GM19324 (cell line): ENCODE results near the gene MSRB1.
A peak's percentile ranks its signal among the peaks of the same experiment; 100 is the strongest.

ENCODE experiments used
- ATAC-seq: cut with Tn5 transposase; IDR thresholded peaks from one replicate; pipeline ENCODE4 v1.9.1; 2021; ENCODE audit warnings: mild to moderate bottlenecking, moderate library complexity; ENCODE audit not compliant: unreplicated experiment, low FRiP score

The MSRB1 gene, protein sequence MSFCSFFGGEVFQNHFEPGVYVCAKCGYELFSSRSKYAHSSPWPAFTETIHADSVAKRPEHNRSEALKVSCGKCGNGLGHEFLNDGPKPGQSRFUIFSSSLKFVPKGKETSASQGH

DNA sequence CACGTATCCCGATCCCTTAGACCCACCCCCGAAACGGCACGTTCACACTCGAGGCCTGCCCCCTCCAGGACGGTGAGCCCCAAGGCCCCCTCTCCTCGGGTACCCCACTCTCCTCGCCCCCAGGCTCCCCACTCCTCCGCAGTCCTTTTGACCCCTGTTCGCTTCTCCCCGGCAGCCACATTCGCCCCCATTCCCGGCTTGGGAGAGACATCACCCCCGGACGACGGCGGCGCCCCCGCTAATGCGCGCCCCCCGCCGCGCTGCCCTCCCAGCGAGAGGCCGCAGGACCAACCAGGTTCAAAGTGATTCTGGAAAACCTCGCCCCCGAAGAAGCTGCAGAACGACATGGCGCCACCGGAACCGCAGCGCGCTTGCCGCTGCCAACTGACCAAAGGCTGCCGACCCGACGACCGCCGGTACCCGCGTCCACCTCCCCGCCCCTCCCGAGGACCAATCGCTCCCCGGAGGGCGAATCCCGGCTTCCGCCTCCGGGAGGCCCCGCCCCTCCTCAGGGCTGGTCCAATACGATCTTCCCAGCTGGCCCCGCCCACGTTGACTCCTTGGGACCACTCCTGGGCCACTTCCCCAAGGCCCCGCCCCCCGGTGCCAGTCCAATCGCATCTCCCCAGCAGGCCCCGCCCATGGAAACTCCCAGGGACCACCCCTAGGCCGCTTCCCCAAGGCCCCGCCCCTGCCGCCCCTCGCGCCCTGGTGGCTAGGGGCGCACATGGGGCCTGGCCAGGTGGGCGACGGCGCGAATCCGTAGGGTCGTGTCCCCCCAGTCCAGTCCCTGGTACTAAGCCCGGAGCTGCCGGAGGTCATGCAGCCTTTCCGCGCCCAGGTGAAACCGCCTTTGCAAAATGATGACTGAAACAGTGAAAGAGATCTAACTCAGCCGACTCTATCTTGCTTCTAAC, at the start of gene MSRB1:
Gene MSRB1, minus strand, starts transcription at position 390 of the 917 bp plus-strand sequence. Its CDS starts 43 bp downstream, at position 347.
- peak; percentile 89 for ATAC-seq

DNA sequence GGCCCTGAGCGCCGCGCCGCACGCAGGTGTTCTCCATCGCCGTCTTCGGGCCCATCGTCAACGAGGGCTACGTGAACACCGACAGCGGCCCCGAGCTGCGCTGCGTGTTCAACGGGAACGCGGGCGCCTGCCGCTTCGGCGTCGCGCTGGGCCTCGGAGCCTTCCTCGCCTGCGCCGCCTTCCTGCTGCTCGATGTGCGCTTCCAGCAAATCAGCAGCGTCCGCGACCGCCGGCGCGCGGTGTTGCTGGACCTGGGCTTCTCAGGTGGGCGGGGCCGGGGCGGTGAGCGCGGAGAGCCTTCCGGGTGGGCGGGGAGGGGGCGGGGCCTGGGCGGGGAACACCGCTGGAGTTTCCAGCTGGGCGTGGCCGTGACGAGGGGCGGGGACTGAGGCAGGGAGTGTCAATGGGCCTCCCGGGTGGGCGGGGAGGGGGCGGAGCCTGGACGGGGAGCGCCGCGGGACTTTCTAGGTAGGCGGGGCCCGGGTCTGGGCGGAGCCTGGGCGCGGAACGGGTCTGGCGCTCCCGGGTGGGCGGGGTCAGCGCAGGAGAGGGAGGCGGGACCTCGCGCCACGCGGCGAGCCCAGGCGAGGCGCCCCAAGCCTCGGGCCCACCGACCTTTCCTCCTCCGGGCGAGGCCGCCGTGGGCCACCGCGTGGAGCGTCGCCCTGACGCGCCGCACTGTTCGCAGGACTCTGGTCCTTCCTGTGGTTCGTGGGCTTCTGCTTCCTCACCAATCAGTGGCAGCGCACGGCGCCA, 49.1 kb upstream of the MSRB1 start:
- peak; percentile 41 for ATAC-seq

DNA sequence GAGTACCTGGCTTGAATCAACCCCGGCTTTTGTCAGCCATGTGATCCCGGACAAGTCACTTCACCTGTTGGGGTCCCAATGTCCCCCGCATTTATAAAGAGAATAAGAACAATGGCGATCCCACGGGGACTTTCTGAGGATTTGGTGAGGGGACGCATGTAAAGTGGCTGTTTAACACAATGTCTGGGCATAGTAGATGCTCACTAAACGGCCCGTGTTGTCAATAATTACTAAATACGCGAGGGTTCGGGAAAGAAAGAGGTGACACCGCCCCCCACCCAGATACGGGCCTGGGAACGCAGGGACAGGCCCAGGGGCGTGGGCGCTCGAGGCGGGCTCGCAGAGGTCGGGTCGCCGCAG, 48.6 kb upstream of the MSRB1 start:
- no peak for ATAC-seq

DNA sequence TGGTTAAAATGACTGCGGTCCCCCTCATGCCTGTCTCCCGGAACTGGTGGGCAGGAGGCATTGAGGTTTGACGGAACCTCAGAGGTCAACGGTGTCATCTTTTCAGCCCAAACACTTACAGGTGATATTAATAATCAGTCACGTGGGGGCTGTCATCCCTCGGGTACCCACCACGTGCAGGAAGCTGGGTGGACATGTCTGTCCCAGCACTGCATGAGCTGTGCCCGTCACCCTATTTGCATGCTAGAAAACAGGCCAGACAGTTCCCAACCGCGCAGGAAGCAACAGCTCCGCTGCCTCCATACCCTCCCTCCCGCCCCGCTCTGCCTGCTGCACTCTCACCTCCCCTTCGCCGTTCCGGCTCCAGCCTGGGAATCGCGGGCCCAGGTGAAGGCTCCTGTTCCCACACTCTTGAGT, 48.1 kb upstream of the MSRB1 start:
- peak; percentile 38 for ATAC-seq

DNA sequence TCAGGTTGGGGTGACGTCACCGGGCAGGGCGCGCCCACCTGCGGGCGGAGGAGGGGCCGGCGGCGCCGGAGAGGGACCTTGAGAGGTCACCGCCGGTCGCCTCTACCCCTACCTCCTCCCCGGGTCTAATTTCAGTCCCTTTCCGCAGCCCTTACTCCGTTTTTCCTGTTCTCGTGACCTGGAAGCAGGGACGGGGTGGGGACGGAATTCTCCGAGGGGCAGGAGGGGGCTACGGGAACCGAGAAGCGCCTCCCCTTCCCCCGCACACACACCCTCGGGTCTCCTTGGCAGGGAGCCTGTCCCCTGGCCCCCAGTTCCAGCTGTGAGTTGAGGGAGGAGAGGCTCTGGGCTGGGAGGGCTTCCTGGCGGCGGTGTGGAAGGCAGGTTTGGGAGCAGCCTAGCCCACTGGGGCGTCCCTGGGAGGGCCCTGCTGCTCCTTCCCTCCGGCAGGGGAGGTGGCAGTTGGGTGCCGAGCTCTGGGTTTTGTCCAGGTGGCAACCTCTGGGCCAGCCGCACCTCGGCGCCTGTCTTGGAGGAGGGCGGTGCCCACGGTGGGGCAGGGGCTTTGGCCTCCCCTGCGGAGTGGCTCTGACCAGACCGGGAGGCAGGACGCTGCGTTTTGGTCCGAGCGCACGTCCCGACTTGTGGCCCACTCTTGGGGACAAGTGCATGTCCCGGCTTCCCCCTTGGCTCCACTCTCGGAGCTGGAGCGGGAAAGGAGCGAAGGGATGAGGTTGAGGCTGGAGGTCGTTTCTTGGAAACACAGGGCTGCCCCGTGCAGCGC, 47.5 kb upstream of the MSRB1 start:
- peak; percentile 3 for ATAC-seq

DNA sequence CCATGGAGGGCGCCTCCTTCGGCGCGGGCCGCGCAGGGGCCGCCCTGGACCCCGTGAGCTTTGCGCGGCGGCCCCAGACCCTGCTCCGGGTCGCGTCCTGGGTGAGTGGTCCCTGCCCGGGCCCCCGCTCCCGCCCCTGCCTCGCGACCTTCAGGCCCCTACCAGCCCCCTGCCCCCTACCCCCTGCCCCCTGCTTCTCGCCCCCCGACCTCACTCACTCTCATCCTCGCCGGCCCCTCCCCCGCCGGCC, 47.0 kb upstream of the MSRB1 start:
- no peak for ATAC-seq

DNA sequence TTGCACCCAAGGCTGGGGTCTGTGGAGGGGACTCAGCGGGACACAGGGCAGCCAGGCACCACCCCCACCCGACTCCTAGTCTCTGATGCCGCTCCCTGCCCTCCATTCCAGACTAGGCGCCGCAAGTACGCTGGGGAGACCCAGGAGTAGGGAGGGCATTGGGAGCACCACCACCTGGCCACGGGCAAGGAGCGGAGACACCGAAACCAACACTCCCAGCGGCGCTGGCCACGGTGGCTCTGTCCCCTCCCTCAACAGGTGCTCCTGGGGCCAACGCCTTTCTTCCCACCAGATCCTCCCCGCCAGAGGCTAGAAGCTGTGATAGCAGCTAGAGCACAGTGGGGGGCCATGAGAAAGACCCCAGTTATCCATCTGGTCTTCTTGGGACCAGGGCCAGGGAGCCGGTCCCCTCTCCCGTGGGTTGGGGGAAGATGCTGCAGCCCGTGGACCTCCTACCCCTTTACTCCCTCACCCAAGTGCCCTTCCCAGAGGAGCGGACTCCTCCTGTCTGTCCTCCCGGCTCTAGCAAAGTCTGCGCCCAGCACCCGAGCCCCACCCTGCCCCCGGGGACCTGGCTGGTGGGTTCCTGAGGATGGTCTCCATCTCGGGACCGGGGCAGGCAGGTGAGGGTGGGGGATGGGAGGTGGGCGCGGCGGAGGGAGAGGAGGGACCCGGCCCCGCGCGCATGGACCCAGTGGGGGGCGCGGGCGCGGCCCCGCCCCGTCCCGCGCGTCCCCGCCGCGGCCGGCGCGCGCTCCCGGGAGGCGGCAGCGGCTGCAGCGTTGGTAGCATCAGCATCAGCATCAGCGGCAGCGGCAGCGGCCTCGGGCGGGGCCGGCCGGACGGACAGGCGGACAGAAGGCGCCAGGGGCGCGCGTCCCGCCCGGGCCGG, 46.5 kb upstream of the MSRB1 start, which contains the start of gene SYNGR3:
Gene SYNGR3, plus strand, starts transcription at position 762 of the 892 bp plus-strand sequence. CDS start 133 bp downstream, outside the sequence.
- no peak for ATAC-seq

DNA sequence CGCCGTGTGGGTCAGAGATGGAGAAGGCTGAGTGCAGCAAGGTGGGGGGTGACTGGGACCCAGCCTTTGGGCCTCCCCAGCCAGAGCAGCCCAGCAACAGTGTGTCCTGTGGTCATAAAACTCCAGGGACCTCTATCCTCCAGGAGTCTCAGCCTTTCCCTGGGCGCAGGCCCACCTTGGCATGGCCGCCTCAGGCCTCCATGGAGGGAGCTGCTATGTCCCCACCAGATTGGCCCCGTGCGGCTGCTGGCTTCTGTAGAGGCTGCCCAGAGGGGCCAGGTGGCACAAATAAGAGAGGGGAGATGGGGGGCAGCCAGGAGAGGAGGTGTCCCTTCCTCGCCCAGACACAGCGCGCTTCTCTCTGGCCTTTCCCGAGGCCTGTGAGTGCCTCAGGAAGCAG, 44.2 kb upstream of the MSRB1 start:
- no peak for ATAC-seq

DNA sequence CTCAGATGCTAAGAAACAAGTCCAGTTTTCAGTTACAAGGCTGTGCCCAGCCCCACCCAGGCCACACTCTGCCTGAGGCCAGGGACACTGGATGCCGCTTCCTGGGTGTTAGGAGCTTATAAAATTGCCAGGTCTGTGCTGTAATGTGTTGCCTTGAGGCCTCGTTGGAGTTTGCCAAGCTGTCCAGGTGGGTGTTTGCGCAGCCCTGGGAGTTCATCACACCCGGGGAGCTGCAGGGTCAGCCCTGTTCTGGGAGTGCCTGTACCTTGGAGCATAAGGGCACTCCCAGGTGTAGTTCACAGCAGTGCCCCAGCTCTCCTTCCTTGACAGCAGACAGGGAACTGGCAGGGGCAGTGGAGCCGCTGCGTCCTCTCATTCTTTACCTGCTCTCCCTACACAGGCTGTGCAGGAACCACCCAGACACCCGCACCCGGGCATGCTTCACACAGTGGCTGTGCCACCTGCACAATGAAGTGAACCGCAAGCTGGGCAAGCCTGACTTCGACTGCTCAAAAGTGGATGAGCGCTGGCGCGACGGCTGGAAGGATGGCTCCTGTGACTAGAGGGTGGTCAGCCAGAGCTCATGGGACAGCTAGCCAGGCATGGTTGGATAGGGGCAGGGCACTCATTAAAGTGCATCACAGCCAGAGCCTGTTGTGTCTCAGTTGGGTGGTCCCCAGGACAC, 42.6 kb upstream of the MSRB1 start:
- no peak for ATAC-seq

DNA sequence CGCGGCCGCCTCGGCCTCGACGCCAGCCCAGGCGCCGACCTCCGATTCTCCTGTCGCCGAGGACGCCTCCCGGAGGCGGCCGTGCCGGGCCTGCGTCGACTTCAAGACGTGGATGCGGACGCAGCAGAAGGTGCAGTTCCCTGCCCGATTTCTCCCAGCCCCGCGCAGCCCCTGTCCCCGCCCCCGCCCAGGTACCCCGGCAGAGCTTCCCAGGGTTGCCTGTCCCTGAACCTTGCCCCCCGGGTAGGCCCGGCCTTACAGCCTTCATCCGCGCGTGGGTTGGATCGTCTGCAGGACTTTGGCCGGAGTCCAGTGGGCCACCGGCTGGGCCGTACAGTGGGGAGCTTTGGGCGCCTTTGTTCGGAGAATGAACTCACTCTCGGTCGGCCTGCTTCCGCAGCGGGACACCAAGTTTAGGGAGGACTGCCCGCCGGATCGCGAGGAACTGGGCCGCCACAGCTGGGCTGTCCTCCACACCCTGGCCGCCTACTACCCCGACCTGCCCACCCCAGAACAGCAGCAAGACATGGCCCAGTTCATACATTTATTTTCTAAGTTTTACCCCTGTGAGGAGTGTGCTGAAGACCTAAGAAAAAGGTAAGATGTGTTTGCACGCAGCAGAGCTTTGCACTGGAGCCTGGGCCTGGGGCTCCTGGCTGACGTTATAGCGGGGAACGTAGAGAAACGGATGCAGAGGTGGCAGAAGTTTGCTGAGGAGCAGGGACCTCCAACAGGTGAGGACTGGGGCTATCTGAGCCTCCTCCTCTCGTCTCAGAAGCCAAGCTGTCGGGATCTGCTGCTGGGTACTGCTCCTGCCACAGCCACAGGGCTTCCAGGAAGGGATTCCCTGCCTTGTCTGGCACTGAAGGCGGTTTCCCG, 41.6 kb upstream of the MSRB1 start:
- ATAC-seq: peak; percentile 11

DNA sequence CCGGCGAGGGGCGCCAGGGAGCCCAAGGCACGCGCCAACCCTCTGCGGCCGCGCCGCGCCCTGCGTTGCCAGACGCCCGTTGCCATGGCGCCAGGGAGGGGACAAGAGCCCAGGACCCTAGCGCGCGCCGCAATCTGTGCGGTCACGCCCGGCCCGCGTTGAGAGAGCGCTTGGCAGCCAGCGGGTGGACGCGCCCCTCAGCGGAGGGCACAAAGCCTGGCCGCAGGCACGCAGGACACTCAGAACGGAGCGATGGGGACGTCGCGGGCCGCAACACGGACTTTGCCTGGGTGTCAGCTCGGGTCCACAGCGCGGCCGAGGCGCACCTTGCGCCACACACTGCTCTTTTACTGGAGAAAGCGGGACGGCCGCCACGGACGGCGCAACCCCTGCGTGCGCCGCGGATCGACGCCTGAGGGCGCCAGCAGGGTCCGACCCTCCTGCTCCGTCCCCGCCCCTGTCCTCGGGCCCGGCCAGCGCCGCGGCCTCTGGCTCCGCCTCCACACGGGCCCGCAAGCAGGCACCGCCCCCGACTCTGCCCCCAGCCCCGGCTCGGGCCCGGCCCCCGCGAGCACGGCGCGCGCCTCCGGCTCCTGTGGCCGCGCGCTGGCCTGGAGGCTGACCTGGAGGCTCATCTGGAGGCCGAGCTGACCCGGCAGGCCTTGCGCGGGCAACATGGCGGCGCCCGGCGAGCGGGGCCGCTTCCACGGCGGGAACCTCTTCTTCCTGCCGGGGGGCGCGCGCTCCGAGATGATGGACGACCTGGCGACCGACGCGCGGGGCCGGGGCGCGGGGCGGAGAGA, 40.7 kb upstream of the MSRB1 start, which contains the start of gene GFER:
Gene GFER, plus strand, starts transcription at position 650 of the 803 bp plus-strand sequence. Its CDS starts 26 bp downstream, at position 676.
- ATAC-seq: peak; percentile 86

DNA sequence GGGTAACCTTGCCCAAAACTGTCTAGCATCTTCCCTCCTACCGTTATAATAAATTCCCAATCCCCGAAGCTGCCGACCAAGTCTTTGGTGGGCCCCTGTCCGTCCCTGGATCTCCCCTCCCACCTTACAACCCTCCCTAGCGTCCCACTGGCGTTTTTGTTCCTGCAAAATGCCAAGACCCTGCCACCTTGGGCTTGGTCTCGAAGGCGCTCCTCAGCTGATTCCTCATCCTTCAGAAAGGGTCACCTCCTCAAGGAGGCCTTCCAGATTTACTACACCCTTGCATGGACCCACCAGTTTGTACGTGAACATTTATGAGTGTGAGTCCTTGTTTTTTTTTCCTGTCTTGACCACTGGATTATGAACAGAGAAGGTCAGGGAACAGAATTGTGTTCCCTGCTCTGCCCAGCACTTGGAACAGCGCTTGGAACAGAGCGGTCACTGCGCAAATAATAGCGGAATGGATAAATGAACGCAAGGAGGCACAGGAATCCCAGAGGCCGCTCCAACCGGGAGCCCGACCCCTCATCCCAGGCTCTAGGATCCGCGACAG, 40.1 kb upstream of the MSRB1 start:
- no peak for ATAC-seq

DNA sequence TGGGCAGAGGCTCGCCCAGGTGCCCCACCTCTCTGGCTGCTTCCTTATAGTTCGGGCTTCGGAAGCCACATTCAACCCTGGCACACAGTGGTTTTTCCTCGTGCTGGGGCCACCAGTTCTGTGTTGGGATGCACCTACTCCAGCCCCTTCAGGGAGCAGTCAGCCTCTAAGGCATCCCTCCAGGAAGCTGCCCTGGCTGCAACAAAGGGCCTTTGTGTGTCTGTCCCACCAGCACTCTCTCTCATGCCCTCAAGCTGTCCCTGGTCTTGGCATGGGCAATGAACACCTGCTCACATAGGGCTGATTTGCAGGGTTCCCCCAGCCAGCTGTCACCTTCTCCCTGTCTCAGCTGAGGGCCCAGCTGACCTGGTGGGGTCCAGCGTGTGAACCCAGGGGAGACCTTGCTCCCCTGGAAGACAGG, 39.0 kb upstream of the MSRB1 start:
- no peak for ATAC-seq

DNA sequence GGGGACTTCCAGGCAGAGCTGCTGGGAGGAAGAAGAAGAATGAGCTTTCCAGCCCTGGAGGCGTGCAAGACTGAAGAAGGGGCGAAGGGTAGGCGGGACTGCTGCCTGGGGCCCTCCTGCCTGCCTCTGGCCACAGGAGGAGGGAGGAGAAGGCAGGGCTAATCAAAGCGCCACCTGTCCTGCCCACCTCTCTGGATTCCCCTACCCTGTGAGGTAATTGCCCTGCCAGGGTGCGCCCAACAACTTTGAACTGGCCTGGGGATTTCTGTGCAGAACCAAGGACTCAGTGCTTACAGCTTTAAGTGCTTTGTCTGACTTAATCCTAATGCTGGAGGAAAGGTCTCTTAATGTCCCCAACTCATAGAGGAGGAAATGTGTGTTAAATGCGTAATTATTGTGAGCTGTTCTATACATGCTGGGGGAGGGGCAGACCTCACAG, 38.4 kb upstream of the MSRB1 start, which contains the start of gene NOXO1:
Gene NOXO1, minus strand, starts transcription at position 72 of the 439 bp plus-strand sequence. CDS start 290 bp downstream, outside the sequence.
- no peak for ATAC-seq

DNA sequence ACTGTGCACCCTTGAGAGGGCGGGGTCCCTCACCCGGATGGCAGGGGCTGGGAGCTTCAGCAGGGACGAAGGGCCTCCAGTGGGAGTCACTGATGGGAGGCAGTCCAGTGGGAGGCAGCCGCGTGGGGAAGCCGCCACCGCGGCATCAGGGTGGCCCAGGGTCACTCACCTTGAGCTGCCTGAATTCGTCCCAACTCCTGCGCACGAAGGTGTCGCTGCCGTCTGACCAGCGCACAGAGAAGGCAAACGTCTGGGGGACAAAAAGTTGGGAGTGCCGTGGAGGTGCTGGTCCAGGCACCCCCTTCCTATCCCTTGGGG, 37.7 kb upstream of the MSRB1 start:
- no peak for ATAC-seq

DNA sequence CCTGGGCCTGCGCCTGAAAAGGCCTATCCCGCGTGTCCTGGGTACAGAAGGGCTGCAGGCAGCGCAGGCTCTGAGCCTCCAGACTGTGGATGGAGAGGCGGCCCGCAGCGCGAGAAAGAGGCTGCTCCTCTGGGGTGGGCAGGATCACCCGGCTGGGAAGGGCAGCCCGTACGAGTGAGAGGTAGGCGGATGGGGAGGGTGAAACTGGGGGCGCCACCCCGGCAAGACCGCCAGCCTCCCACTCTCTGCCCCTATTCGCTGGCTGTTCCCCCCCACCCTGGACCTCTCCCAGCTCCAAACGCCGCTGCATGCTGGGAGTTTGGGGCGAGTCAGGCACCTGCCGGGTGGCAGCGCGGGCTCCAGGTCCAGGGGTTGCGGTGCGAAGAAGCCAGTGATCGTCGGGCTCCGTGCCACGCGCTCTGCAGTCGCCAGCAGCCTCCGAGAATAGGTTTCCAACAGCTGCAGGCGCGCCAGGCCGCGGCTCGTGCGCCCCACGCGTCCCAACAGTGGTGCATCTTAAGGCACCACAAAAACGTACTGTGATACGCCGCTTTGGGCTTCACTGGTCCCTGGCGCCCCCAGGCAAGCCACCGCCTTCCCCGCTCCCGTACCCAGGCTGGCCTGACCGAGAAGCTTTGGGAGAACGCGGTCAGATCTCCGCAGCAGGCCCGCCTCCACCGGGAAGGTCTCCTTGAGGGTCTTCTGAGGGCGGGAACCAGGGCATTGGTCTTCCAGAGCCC, 37.2 kb upstream of the MSRB1 start:
- ATAC-seq: no peak
